Naive thymus-derived CD4-positive, alpha-beta T cell (primary cell): ENCODE measurements around the gene MFN2. TPM values are rescaled to one million over a fixed set of nuclear protein-coding genes. Genes with fewer than 3 reads are reported as not detected.

Experiments
- ATAC-seq: fragments of 150-1000 bp; cut with Tn5 transposase; 2 replicates; pipeline ENCODE4 v1.10.0; 2021; ENCODE audit warnings: mild to moderate bottlenecking, moderate library complexity
- CTCF ChIA-PET: fragments of 350-600 bp; sonication (Branson Sonifier 250); formaldehyde crosslinking; loops from one replicate; lab custom pipeline; 2021; ENCODE audit warnings: antibody characterized with exemption; lab: Charles Lee
- POLR2A ChIA-PET: fragments of 350-600 bp; sonication (Branson Sonifier 250); formaldehyde crosslinking; loops from one replicate; lab custom pipeline; 2021; ENCODE audit warnings: antibody characterized with exemption, inconsistent platforms; lab: Charles Lee
- DNase-seq, 9 donors: peaks; one replicate each; pipeline versions ENCODE4 v3.0.0 to v3.0.0-alpha.2; 2020 to 2022; ENCODE audit warnings: mixed read lengths in 1 of 9
- H3K27ac ChIP-seq: one replicate; pipeline ENCODE4 v1.7.0; 2013; ENCODE audit warnings: mild to moderate bottlenecking, low read depth, low read length, moderate library complexity
- H3K27me3 ChIP-seq, 2 donors: one replicate each; pipeline ENCODE4 v1.7.0; 2013; ENCODE audit warnings: low read length in 2 of 2, mild to moderate bottlenecking in 2 of 2, moderate library complexity in 2 of 2; ENCODE audit not compliant: control insufficient read depth in 2 of 2, insufficient read depth in 2 of 2
- H3K36me3 ChIP-seq, 3 experiments: 1 replicate in 2 of 3; 2 replicates in 1 of 3; pipeline ENCODE4 v1.7.0; 2013; ENCODE audit warnings: low read length in 3 of 3, mild to moderate bottlenecking in 3 of 3, moderate library complexity in 1 of 3; ENCODE audit not compliant: insufficient read depth in 3 of 3, control insufficient read depth in 2 of 3
- H3K4me1 ChIP-seq, 2 donors: one replicate each; pipeline ENCODE4 v1.7.0; 2013; ENCODE audit warnings: low read length in 2 of 2, mild to moderate bottlenecking in 2 of 2, moderate library complexity in 1 of 2; ENCODE audit not compliant: control insufficient read depth in 2 of 2, insufficient read depth in 2 of 2
- H3K4me3 ChIP-seq: 2 replicates; pipeline ENCODE4 v1.7.0; 2013; ENCODE audit warnings: mild to moderate bottlenecking, low read length
- H3K9me3 ChIP-seq, 3 experiments: 1 replicate in 2 of 3; 2 replicates in 1 of 3; pipeline ENCODE4 v1.7.0; 2013; ENCODE audit warnings: low read length in 3 of 3; ENCODE audit not compliant: control insufficient read depth in 2 of 3
- H3K27ac Mint-ChIP-seq, 9 donors: one replicate each; pipeline ENCODE4 v1.8.0; 2020 to 2022; ENCODE audit warnings: mixed read lengths in 9 of 9, mild to moderate bottlenecking in 8 of 9, moderate library complexity in 5 of 9, inconsistent platforms in 2 of 9
- H3K27me3 Mint-ChIP-seq, 5 donors: one replicate each; pipeline ENCODE4 v1.8.0; 2021 to 2022; ENCODE audit warnings: mixed read lengths in 5 of 5, mild to moderate bottlenecking in 1 of 5
- H3K36me3 Mint-ChIP-seq, 5 donors: one replicate each; pipeline ENCODE4 v1.8.0; 2020 to 2022; ENCODE audit warnings: mixed read lengths in 5 of 5, mild to moderate bottlenecking in 3 of 5, inconsistent platforms in 1 of 5
- H3K4me1 Mint-ChIP-seq, 7 donors: one replicate each; pipeline ENCODE4 v1.8.0; 2020 to 2022; ENCODE audit warnings: mixed read lengths in 7 of 7, mild to moderate bottlenecking in 3 of 7, inconsistent platforms in 1 of 7
- H3K4me3 Mint-ChIP-seq, 10 donors: one replicate each; pipeline ENCODE4 v1.8.0; 2020 to 2022; ENCODE audit warnings: mild to moderate bottlenecking in 10 of 10, mixed read lengths in 10 of 10, moderate library complexity in 6 of 10, inconsistent platforms in 2 of 10
- H3K9me3 Mint-ChIP-seq, 11 donors: one replicate each; pipeline ENCODE4 v1.8.0; 2020 to 2022; ENCODE audit warnings: mixed read lengths in 11 of 11, mild to moderate bottlenecking in 4 of 11, inconsistent platforms in 1 of 11, moderate library complexity in 1 of 11
- intact Hi-C, 2 donors: fragments of 100-400 bp; cut with micrococcal nuclease; formaldehyde crosslinking; loops; one replicate each; pipeline ENCODE4 v1.15.1; 2023
- polyA plus RNA-seq, 2 donors: library from polyadenylated mRNA; unstranded; fragments of 300-500 nt; fragmentation: Illumina TruSeq; gene quantifications; one replicate each; pipeline ENCODE4 v1.2.3, GENCODE V29; 2021
- total RNA-seq, 6 experiments: library from RNA in 5 of 6; stranded (reverse) in 5 of 6; gene quantifications; 1 replicate in 5 of 6; 2 replicates in 1 of 6; pipeline ENCODE4 v1.2.3 and lab custom pipeline; 2021 to 2026

The MFN2 gene
- total and polyA plus RNA-seq, 7 experiments from 2014 or later: 29.5 to 58.6 (median 42.8) TPM

DNA sequence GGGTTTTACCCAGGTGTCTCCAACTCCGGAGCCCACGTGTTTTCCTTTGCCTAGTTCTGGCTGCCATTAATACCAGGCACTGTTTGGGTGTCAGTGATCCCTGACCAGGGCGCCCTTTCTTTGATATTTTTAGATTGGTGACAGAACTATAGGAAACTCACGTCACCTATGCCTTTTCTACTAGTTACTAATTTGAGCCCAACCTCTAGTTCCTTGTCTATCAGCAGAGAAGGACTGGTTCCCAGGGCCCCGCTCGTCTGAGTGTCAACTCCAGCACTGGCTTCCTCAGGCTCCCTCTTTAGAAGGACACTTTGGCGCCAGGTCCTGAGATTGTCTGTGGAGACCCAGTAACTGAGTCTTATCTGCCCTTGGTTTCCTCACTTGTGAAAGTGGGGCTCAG is 9.4 kb downstream of the MFN2 start:
- no peak overlapping the region for H3K4me3 ChIP-seq
- ChIA-PET CTCF (no interaction called here), POLR2A (interaction anchor here (0.6 kb wide), 1 partner anchor 301 kb away, joined by 3 read pairs; no protein-coding TSS in a partner anchor)
- H3K36me3 Mint-ChIP-seq: peaks cover 14 to 51% (median 19%) of the 10 kb centered on the region in 5 donors
- intact Hi-C loops: no loop called here
- no peaks in the 10 kb centered on the region for H3K9me3 Mint-ChIP-seq
- H3K27me3 Mint-ChIP-seq: no peaks in the 10 kb centered on the region
- H3K27ac ChIP-seq: no peak overlapping the region
- no peaks in the 10 kb centered on the region for H3K27me3 ChIP-seq
- ATAC-seq (no peak), DNase-seq (no peak)
- peaks cover 11 to 18% (median 14%) of the 10 kb centered on the region in 7 donors for H3K4me1 Mint-ChIP-seq
- no peaks in the 10 kb centered on the region for H3K9me3 ChIP-seq
- no peak overlapping the region for H3K4me3 Mint-ChIP-seq
- H3K27ac Mint-ChIP-seq: peak overlapping the region in 1 of 9 donors; percentile 39
- H3K4me1 ChIP-seq: no peaks in the 10 kb centered on the region
- H3K36me3 ChIP-seq: peaks cover 17 to 66% (median 23%) of the 10 kb centered on the region in 3 experiments

DNA sequence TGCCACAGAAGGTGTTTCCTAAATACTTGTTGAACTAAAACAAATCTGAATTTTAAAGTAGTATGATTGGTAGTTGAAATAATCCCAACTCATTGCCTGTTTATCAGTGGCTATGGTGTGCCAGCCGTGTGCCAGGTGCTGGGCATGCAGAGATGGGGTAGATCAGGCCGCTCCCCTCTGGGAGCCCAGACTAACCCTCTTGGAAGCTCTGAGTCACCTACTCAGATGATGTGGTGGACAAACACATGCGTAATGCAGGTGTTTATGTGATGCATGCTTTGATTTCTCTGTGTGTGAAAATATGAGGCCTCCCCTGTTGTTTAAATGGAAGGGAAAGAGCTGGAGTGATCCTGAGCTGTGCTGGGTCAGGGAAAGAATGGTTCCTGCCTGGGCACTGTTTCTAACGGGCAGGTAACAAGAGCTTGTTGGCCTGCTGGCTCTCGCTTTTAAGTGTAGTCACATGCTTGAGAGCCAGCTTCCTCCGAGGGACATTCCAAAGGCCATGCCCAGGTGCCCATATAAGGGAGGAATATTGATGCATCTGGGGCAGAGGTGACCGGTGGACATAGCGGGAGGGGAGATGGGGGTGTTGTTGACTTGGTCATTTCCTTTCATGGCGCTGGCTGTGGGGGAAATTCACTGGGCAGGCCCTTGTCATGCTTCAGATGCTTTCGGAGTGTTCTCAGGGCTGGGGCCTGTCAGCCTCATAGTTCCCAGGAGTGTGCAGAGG is 10.2 kb downstream of the MFN2 start:
- ATAC-seq (no peak), DNase-seq (no peak)
- CTCF ChIA-PET: no interaction called here
- peaks cover 7 to 14% (median 8%) of the 10 kb centered on the region in 7 donors for H3K4me1 Mint-ChIP-seq
- H3K9me3 ChIP-seq: no peaks in the 10 kb centered on the region
- no peak overlapping the region for H3K4me3 ChIP-seq
- H3K36me3 Mint-ChIP-seq: peaks cover 15 to 55% (median 19%) of the 10 kb centered on the region in 5 donors
- H3K9me3 Mint-ChIP-seq: no peaks in the 10 kb centered on the region
- intact Hi-C loops: no loop called here
- peak overlapping the region in 2 of 9 donors; percentile 39 to 51 for H3K27ac Mint-ChIP-seq
- no peaks in the 10 kb centered on the region for H3K4me1 ChIP-seq
- no peaks in the 10 kb centered on the region for H3K27me3 Mint-ChIP-seq
- H3K27me3 ChIP-seq: no peaks in the 10 kb centered on the region
- POLR2A ChIA-PET: interaction anchor here (0.6 kb wide), 1 partner anchor 300 kb away, joined by 3 read pairs; no protein-coding TSS in a partner anchor
- no peak overlapping the region for H3K27ac ChIP-seq
- peaks cover 17 to 64% (median 27%) of the 10 kb centered on the region in 3 experiments for H3K36me3 ChIP-seq
- H3K4me3 Mint-ChIP-seq: no peak overlapping the region

DNA sequence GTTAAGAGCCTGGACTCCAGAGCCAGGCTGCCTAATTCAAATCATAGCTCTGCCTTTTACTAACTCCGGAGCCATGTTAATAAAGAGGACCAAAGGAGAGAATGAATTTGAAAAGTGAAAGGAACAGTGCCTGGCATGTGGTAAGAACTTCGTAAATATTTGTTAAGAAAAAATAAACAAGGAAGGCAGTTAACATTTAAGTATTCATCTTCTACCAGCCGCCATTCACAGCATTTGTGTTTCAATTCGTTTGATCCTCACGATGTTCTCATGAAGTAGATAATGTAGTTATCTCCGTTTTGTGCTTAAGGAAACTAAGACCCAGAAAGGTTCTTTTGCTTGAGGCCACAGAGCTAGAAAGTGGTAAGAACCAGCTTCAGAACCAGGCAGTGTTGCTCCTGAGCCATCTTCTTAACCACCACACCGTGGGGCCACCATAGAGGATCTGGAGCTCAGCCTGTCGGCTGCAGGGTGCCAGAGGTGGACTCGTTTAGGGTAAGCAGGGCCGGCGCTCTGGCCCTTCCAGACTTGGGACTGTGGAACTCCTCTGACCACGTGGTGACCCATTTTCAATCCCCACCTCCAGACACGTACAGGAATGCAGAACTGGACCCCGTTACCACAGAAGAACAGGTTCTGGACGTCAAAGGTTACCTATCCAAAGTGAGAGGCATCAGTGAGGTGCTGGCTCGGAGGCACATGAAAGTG is 11.9 kb downstream of the MFN2 start:
- POLR2A ChIA-PET: interaction anchor here (0.9 kb wide), 1 partner anchor 78 kb away, joined by 4 read pairs; no protein-coding TSS in a partner anchor
- Mint-ChIP-seq H3K36me3 (peaks cover 12 to 62% (median 16%) of the 10 kb centered on the region in 5 donors), H3K4me3 (no peak overlapping the region), H3K27me3 (no peaks in the 10 kb centered on the region), H3K27ac (no peak overlapping the region), H3K4me1 (peaks cover 0 to 8% (median 0%) of the 10 kb centered on the region in 7 donors), H3K9me3 (no peaks in the 10 kb centered on the region)
- ATAC-seq (no peak), DNase-seq (no peak)
- H3K9me3 ChIP-seq: no peaks in the 10 kb centered on the region
- no peaks in the 10 kb centered on the region for H3K4me1 ChIP-seq
- intact Hi-C loops: no loop called here
- no peak overlapping the region for H3K27ac ChIP-seq
- CTCF ChIA-PET: interaction anchor here (1.2 kb wide), 1 partner anchor 156 kb away, joined by 3 read pairs; no protein-coding TSS in a partner anchor
- H3K4me3 ChIP-seq: no peak overlapping the region
- peaks cover 17 to 72% (median 27%) of the 10 kb centered on the region in 3 experiments for H3K36me3 ChIP-seq
- no peaks in the 10 kb centered on the region for H3K27me3 ChIP-seq

DNA sequence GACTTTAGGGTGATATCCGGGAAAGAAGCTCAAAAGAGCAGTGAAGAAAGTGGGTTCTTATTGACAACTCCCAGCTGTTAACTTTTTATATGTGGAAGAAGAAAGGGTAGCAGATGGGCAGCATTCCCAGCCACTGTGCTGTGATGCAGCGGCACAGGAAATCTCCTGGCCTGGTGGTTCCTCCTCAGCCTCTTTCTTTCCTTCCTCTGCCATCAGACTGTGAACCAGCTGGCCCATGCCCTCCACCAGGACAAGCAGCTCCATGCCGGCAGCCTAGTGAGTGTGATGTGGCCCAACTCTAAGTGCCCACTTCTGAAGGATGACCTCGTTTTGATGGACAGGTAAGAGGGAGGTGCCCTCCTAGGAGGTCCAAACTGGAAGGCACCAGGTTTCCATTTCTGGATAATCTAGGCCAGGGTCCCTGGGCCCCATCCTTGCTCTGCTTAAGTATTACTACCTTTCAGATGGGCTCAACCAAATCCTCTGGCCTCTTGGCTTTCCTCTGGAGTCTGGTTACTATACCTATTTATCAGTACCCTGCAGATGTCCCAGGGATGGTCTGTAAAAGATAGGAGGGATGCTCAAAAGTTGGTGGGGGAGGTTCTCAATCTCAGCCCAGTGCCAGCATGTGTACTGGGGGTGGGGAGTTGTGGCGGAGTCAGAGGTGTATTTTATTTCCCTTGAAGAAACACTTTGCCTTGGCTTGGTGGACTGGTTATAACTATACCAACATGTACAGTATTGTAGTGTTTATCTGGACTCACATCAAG is 17.0 kb downstream of the MFN2 start:
- no peaks in the 10 kb centered on the region for H3K4me1 ChIP-seq
- no peak overlapping the region for H3K27ac Mint-ChIP-seq
- ATAC-seq: no peak
- peaks cover 0 to 6% (median 0%) of the 10 kb centered on the region in 7 donors for H3K4me1 Mint-ChIP-seq
- POLR2A ChIA-PET: no interaction called here
- no peak overlapping the region for H3K4me3 ChIP-seq
- H3K27me3 Mint-ChIP-seq: no peaks in the 10 kb centered on the region
- peaks cover 8 to 52% (median 16%) of the 10 kb centered on the region in 5 donors for H3K36me3 Mint-ChIP-seq
- H3K36me3 ChIP-seq: peaks cover 2 to 80% (median 13%) of the 10 kb centered on the region in 3 experiments
- H3K9me3 ChIP-seq: no peaks in the 10 kb centered on the region
- H3K4me3 Mint-ChIP-seq: no peak overlapping the region
- H3K27ac ChIP-seq: no peak overlapping the region
- H3K9me3 Mint-ChIP-seq: no peaks in the 10 kb centered on the region
- CTCF ChIA-PET: no interaction called here
- no peaks in the 10 kb centered on the region for H3K27me3 ChIP-seq
- no peak for DNase-seq
- intact Hi-C loops: no loop called here

DNA sequence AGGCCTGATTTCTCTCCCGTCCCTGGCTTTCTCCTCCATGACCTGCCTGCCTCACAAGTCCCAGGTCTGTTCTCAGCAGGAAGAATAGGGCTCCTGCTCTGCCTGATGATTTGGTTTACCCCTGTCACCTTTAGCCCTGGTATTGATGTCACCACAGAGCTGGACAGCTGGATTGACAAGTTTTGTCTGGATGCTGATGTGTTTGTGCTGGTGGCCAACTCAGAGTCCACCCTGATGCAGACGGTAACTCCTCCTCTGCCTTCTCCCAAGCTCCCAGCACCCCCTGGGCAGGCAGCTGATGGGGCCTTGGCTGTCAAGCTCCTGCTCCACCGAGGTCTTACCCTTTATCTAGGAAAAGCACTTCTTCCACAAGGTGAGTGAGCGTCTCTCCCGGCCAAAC is 18.4 kb downstream of the MFN2 start:
- no peaks in the 10 kb centered on the region for H3K4me1 ChIP-seq
- ATAC-seq: no peak
- Mint-ChIP-seq H3K36me3 (peaks cover 7 to 55% (median 19%) of the 10 kb centered on the region in 5 donors), H3K4me3 (no peak overlapping the region), H3K4me1 (peaks cover 0 to 8% (median 0%) of the 10 kb centered on the region in 7 donors), H3K27ac (peak overlapping the region in 1 of 9 donors; percentile 32), H3K9me3 (no peaks in the 10 kb centered on the region), H3K27me3 (no peaks in the 10 kb centered on the region)
- H3K9me3 ChIP-seq: no peaks in the 10 kb centered on the region
- peaks cover 7 to 88% (median 13%) of the 10 kb centered on the region in 3 experiments for H3K36me3 ChIP-seq
- intact Hi-C loops: no loop called here
- no peak overlapping the region for H3K4me3 ChIP-seq
- H3K27me3 ChIP-seq: no peaks in the 10 kb centered on the region
- ChIA-PET CTCF (no interaction called here), POLR2A (interaction anchor here (0.7 kb wide), 2 partner anchors 161 to 1539 kb away, joined by 3 to 4 read pairs; no protein-coding TSS in a partner anchor)
- H3K27ac ChIP-seq: no peak overlapping the region
- no peak for DNase-seq

DNA sequence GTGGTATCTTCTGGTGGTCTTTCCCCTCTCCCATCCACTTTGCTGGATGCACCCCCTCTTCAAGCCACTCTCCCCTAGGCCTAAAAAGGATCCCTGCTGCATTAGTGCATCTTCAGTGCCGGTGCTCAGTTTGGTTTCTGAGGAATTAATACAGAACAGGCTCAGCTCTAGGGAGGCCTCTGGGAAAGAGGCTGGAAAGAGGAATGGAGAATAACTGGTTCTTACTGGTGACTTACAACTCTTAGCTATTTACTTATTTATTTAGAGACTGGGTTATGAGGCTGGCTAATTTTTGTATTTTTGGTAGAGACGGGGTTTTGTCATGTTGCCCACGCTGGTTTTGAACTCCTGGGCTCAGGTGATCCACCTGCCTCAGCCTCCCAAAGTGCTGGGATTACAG is 19.0 kb downstream of the MFN2 start:
- intact Hi-C loops: no loop called here
- no peak overlapping the region for H3K27ac ChIP-seq
- peaks cover 0 to 9% (median 0%) of the 10 kb centered on the region in 7 donors for H3K4me1 Mint-ChIP-seq
- H3K27ac Mint-ChIP-seq: peak overlapping the region in 1 of 9 donors; percentile 41
- H3K4me3 Mint-ChIP-seq: no peak overlapping the region
- no peak overlapping the region for H3K4me3 ChIP-seq
- H3K36me3 ChIP-seq: peaks cover 7 to 89% (median 13%) of the 10 kb centered on the region in 3 experiments
- H3K36me3 Mint-ChIP-seq: peaks cover 7 to 58% (median 25%) of the 10 kb centered on the region in 5 donors
- ChIA-PET POLR2A (no interaction called here), CTCF (no interaction called here)
- DNase-seq (no peak), ATAC-seq (no peak)
- H3K9me3 Mint-ChIP-seq: no peaks in the 10 kb centered on the region
- H3K27me3 ChIP-seq: no peaks in the 10 kb centered on the region
- H3K4me1 ChIP-seq: no peaks in the 10 kb centered on the region
- H3K9me3 ChIP-seq: no peaks in the 10 kb centered on the region
- H3K27me3 Mint-ChIP-seq: no peaks in the 10 kb centered on the region
